Gastroesophageal sphincter (tissue), 3 donors: ENCODE measurements around the gene RABL6.

Experiments
- CTCF ChIP-seq, 4 experiments: fragments of 200-600 bp in 2 of 4; fragments of 450-650 bp in 2 of 4; sonication (generic) in 1 of 4; IDR thresholded peaks; one replicate each; pipeline ENCODE4 v1.5.1; 2017 to 2019; ENCODE audit warnings: antibody characterized with exemption in 4 of 4, mild to moderate bottlenecking in 2 of 4, moderate library complexity in 2 of 4
- EP300 ChIP-seq: sonication (generic); formaldehyde crosslinking; IDR thresholded peaks from one replicate; pipeline ENCODE4 v1.6.1; 2017; ENCODE audit warnings: antibody characterized with exemption, mild to moderate bottlenecking
- POLR2A ChIP-seq, 2 donors: fragments of 450-650 bp; IDR thresholded peaks; one replicate each; pipeline ENCODE4 v1.6.1; 2017; ENCODE audit warnings: antibody characterized with exemption in 2 of 2, mild to moderate bottlenecking in 2 of 2, moderate library complexity in 1 of 2

GRCh38 chr9:136829981-136830885 lies 22.5 kb downstream of the RABL6 start:
- TF ChIP-seq CTCF (IDR thresholded peaks at IDR 0.05) (no peak), EP300 (no peak), POLR2A (IDR thresholded peaks at IDR 0.05) (no peak)
